Measurements from ENCODE around the gene REEP3.
A peak's percentile ranks its signal among the peaks of the same experiment; 100 is the strongest.
"Not testable (repeated sequence)": the region's sequence is repeated elsewhere in the genome, so short reads cannot be mapped to it uniquely, and the experiment has no call there.

REEP3 gene

GRCh38 chr10:63628526-63629362 is 107.5 kb downstream of the REEP3 start:
- no peak for DNase-seq (ENCODE audit: low read depth in 4 of 4, low spot score in 1 of 4)

GRCh38 chr10:63629363-63630084 is 108.3 kb downstream of the REEP3 start:
- peak; percentile 54 to 77 (median 60) for DNase-seq (ENCODE audit: low read depth in 4 of 4, low spot score in 1 of 4)

- peak; percentile 35 to 77 (median 50) for DNase-seq (ENCODE audit: low read depth in 4 of 4, low spot score in 1 of 4)
Observed at GRCh38 chr10:63630085-63630930, 109.1 kb downstream of the REEP3 start.

GRCh38 chr10:63630931-63631680 is 109.9 kb downstream of the REEP3 start:
- DNase-seq (ENCODE audit: low read depth in 4 of 4, low spot score in 1 of 4) = no peak

GRCh38 chr10:63631991-63632390 is 110.8 kb downstream of the REEP3 start:
- no peak for DNase-seq (ENCODE audit: low read depth in 4 of 4, low spot score in 1 of 4)

- no peak for DNase-seq (ENCODE audit: low read depth in 4 of 4, low spot score in 1 of 4)
Observed at GRCh38 chr10:63633677-63634487, 112.7 kb downstream of the REEP3 start.

- DNase-seq (ENCODE audit: low read depth in 4 of 4, low spot score in 1 of 4) = no peak
Observed at GRCh38 chr10:63634488-63635065, 113.4 kb downstream of the REEP3 start.

- no peak for DNase-seq (ENCODE audit: low read depth in 4 of 4, low spot score in 1 of 4)
Observed at GRCh38 chr10:63636812-63637211, 115.6 kb downstream of the REEP3 start.

GRCh38 chr10:63637901-63638327 is 116.7 kb downstream of the REEP3 start:
- DNase-seq (ENCODE audit: low read depth in 4 of 4, low spot score in 1 of 4) = no peak

- no peak for DNase-seq (ENCODE audit: low read depth in 4 of 4, low spot score in 1 of 4)
Observed at GRCh38 chr10:63641366-63641765, 120.2 kb downstream of the REEP3 start.

- DNase-seq (ENCODE audit: low read depth in 4 of 4, low spot score in 1 of 4) = no peak
Observed at GRCh38 chr10:63641799-63642198, 120.6 kb downstream of the REEP3 start.

GRCh38 chr10:63642808-63643207 is 121.6 kb downstream of the REEP3 start:
- DNase-seq (ENCODE audit: low read depth in 4 of 4, low spot score in 1 of 4) = no peak

GRCh38 chr10:63644418-63645142 is 123.4 kb downstream of the REEP3 start:
- DNase-seq (ENCODE audit: low read depth in 4 of 4, low spot score in 1 of 4) = no peak

GRCh38 chr10:63645195-63645594 is 124.0 kb downstream of the REEP3 start:
- DNase-seq (ENCODE audit: low read depth in 4 of 4, low spot score in 1 of 4) = no peak

- no peak for DNase-seq (ENCODE audit: low read depth in 4 of 4, low spot score in 1 of 4)
Observed at GRCh38 chr10:63646491-63646890, 125.3 kb downstream of the REEP3 start.

GRCh38 chr10:63651864-63652263 is 130.7 kb downstream of the REEP3 start:
- no peak for DNase-seq (ENCODE audit: low read depth in 4 of 4, low spot score in 1 of 4)

GRCh38 chr10:63653747-63654146 is 132.5 kb downstream of the REEP3 start:
- DNase-seq (ENCODE audit: low read depth in 4 of 4, low spot score in 1 of 4) = no peak

- DNase-seq (ENCODE audit: low read depth in 4 of 4, low spot score in 1 of 4) = no peak
Observed at GRCh38 chr10:63657761-63658160, 136.6 kb downstream of the REEP3 start.

GRCh38 chr10:63660941-63661340 is 139.7 kb downstream of the REEP3 start:
- not testable (repeated sequence) for DNase-seq (ENCODE audit: low read depth in 4 of 4, low spot score in 1 of 4)

All from stimulated activated CD4-positive, alpha-beta T cell treated with anti-CD3 and anti-CD28 coated beads, Interleukin-1b, Interleukin-23, amount 100 ng/mL, for 24 hours (primary cell).